ENCODE results near the gene RNF125. TPM values are rescaled to one million over a fixed set of nuclear protein-coding genes. Genes with fewer than 3 reads are reported as not detected.
A peak's percentile ranks its signal among the peaks of the same experiment; 100 is the strongest.

Gene RNF125
- total and polyA plus RNA-seq, 12 donors: 0.92 to 7.7 (median 2.8) TPM

DNA sequence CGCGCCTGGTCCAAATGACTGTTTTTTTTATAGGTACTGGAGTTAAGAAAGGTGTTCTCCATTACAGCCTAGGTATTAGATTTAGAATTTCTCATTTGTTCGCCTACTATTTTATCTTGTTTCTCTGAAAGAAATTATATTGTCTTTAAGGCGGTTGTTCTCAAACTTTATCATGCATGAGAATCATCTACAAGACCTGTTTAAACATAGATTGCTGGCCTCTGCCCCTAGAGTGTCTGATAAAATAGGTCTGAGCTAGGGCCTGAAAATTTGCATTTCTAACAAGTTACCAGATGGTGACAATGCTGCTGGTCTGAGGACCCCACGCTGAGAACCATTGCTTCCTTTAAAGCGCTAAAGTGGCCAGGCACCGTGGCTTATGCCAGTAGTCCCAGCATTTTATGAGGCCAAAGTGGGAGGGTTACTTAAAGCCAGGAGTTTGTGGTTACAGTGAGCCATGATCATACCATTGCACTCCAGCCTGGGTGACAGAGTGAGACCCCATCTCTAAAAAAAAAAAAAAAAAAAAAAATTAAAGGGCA lies 39.1 kb downstream of the RNF125 start:
- no peak for ATAC-seq
- Histone ChIP-seq H3K36me3 (peaks cover 0 to 7% (median 0%) of the 10 kb centered on the region in 9 donors), H3K4me3 (no peak overlapping the region), H3K4me1 (peaks cover 0 to 8% (median 0%) of the 10 kb centered on the region in 9 donors), H3K27me3 (no peaks in the 10 kb centered on the region), H3K27ac (no peak overlapping the region), H3K9me3 (no peaks in the 10 kb centered on the region)
- no peak for DNase-seq
- 80 to 81% methylated on average over 7 of the region's 7 CpGs for WGBS, 2 donors
- TF ChIP-seq, protein P1, sequence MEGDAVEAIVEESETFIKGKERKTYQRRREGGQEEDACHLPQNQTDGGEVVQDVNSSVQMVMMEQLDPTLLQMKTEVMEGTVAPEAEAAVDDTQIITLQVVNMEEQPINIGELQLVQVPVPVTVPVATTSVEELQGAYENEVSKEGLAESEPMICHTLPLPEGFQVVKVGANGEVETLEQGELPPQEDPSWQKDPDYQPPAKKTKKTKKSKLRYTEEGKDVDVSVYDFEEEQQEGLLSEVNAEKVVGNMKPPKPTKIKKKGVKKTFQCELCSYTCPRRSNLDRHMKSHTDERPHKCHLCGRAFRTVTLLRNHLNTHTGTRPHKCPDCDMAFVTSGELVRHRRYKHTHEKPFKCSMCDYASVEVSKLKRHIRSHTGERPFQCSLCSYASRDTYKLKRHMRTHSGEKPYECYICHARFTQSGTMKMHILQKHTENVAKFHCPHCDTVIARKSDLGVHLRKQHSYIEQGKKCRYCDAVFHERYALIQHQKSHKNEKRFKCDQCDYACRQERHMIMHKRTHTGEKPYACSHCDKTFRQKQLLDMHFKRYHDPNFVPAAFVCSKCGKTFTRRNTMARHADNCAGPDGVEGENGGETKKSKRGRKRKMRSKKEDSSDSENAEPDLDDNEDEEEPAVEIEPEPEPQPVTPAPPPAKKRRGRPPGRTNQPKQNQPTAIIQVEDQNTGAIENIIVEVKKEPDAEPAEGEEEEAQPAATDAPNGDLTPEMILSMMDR (IDR thresholded peaks at IDR 0.05): no peak
- intact Hi-C loops (cut with DNase I): loop anchor here in 1 of 10 donors (5.0 kb wide), 1 partner anchor 50 kb away; no protein-coding TSS in a partner anchor

DNA sequence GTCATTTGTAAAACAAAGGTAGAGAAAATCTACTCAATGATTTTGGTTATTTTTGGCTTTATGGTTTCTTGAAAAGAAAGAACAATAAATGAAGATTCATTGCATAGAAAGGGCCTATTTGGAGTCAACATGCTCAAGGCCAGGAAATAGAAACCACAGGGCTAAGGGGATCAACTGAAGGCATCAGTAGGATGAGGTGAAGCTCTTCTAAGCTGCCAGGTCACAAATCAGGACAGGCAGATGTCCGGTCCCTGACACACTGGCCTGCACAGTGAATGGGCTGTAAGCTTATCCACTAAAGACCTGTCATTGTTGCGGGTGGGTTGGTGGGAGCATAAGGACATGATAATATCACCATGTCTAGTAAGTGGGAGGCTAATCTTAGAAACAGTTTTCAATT lies 41.4 kb downstream of the RNF125 start:
- Histone ChIP-seq H3K36me3 (peaks cover 0 to 9% (median 0%) of the 10 kb centered on the region in 9 donors), H3K27ac (no peak overlapping the region), H3K27me3 (no peaks in the 10 kb centered on the region), H3K9me3 (no peaks in the 10 kb centered on the region), H3K4me3 (no peak overlapping the region), H3K4me1 (peaks cover 0 to 8% (median 0%) of the 10 kb centered on the region in 9 donors)
- DNase-seq: no peak
- TF ChIP-seq, protein P1 (IDR thresholded peaks at IDR 0.05): no peak
- WGBS, 2 donors: 86 to 94% methylated on average over 2 of the region's 2 CpGs
- intact Hi-C loops (cut with DNase I): no loop called here
- no peak for ATAC-seq

DNA sequence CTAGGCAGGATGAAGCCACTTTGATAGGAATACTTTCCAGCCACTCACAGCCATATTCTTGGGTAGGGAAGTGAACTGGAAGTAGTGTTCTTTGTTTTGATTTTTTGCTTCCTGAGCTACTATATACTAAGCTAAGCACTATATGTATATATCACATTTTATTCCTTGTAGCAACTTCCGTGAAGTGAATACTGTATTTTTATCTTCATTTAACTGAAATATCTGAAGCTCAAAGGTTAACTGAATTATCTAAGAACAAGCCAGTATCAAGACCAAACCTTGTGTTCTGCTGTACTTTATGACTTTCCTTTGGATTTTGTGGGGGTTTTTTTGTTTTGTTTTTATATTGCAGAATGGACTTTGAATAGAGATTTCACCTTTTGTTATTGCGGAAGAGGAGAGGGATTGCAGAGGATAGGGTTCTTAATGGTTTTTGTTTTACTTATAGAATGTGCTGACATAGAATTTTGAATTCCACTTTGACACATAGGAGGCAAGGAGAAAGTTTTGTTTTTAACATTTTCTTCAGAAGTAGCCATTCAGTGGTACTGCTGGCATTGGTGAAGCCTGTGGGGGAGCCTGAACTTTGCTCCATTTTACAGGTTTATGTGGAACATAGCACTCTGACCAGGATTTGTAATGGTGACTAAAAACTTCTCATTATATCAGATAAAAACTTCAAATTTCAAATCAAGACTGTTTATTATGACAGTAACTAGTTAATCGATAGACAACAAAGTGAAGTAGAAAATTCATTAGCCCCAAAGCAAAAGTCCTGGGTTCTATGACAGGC lies 48.9 kb downstream of the RNF125 start:
- ATAC-seq: no peak
- no peaks in the 10 kb centered on the region for H3K9me3 ChIP-seq
- TF ChIP-seq, protein P1 (IDR thresholded peaks at IDR 0.05): no peak
- no peaks in the 10 kb centered on the region for H3K27me3 ChIP-seq
- H3K4me1 ChIP-seq: peaks cover 0 to 2% (median 0%) of the 10 kb centered on the region in 9 donors
- H3K27ac ChIP-seq: no peak overlapping the region
- DNase-seq: no peak
- 94 to 99% methylated on average over 3 of the region's 3 CpGs for WGBS, 2 donors
- peaks cover 0 to 47% (median 5%) of the 10 kb centered on the region in 9 donors for H3K36me3 ChIP-seq
- intact Hi-C loops (cut with DNase I): no loop called here
- H3K4me3 ChIP-seq: no peak overlapping the region

DNA sequence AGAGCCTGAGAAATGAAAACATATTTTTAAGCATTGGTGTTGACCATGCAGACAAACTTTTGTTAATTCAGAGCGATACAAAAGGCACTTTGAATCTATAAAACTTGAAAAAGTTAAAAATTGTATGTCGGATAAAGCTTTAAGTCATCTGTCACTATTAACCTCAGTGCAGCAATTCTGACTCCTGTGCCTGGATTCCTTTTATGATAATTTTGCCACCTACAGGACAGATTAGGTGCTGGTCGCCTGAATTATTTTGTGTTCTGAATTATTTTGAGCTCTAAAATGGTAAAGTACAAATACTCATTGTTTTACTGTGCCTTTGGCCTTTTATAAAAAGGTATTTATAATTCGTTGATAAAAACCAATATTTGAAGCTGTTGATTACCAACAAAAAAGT lies 53.7 kb downstream of the RNF125 start:
- no peak for ATAC-seq
- TF ChIP-seq, protein P1 (IDR thresholded peaks at IDR 0.05): peak in 7 of 9 donors; percentile 16 to 53 (median 34)
- no peak overlapping the region for H3K4me3 ChIP-seq

More for the DNA sequence above, 53.7 kb downstream of the RNF125 start:
- Histone ChIP-seq H3K36me3 (peaks cover 0 to 36% (median 3%) of the 10 kb centered on the region in 9 donors), H3K27ac (no peak overlapping the region), H3K4me1 (peaks cover 0 to 2% (median 0%) of the 10 kb centered on the region in 9 donors), H3K9me3 (no peaks in the 10 kb centered on the region), H3K27me3 (no peaks in the 10 kb centered on the region)
- WGBS, 2 donors: 66 to 68% methylated on average over 4 of the region's 4 CpGs
- no peak for DNase-seq
- intact Hi-C loops (cut with DNase I): no loop called here

All from heart right ventricle (tissue), 16 donors.